Activated CD4-positive, alpha-beta T cell treated with anti-CD3 and anti-CD28 coated beads for 48 hours (primary cell): Measurements from ENCODE around the gene NT5C3A.
"Not testable (repeated sequence)": the region's sequence is repeated elsewhere in the genome, so short reads cannot be mapped to it uniquely, and the experiment has no call there.

ENCODE experiments used
- DNase-seq: peaks from one replicate; pipeline ENCODE4 v3.0.0-alpha.2; 2020

Gene NT5C3A

GRCh38 chr7:32971967-32972366 is 90.6 kb downstream of the NT5C3A start:
- not testable (repeated sequence) for DNase-seq

GRCh38 chr7:32967268-32967582 is 95.4 kb downstream of the NT5C3A start:
- not testable (repeated sequence) for DNase-seq

- DNase-seq: not testable (repeated sequence)
Measured at GRCh38 chr7:32966489-32967267, 95.9 kb downstream of the NT5C3A start.

- DNase-seq: not testable (repeated sequence)
Measured at GRCh38 chr7:32964461-32965159, 98.0 kb downstream of the NT5C3A start.
